Activated gamma-delta T cell treated with Interleukin-2 at 50 U/mL for 16 hours (primary cell): ENCODE data around the gene HSPA14.
"Not testable (repeated sequence)": the region's sequence is repeated elsewhere in the genome, so short reads cannot be mapped to it uniquely, and the experiment has no call there.

Experiments
- DNase-seq: peaks from one replicate; pipeline ENCODE4 v3.0.0-alpha.2; 2020

HSPA14 gene

GRCh38 chr10:14837757-14838581 lies at the start of gene HSPA14, which contains the start of the genes CDNF and MSANTD7:
TSS of gene HSPA14 (plus strand) at chr10:14838306. CDS start at chr10:14838403, 97 bp downstream.
TSS of gene CDNF (minus strand) at chr10:14838037. CDS start at chr10:14837946, 91 bp downstream.
TSS of gene MSANTD7 (plus strand) at chr10:14838306. CDS start at chr10:14842285, 3,979 bp downstream.
- peak; percentile 99 for DNase-seq

GRCh38 chr10:14798636-14799035 lies 39.5 kb upstream of the HSPA14 start:
- DNase-seq, result no peak

- DNase-seq, result no peak
These were observed 37.7 kb upstream of the HSPA14 start for GRCh38 chr10:14800397-14800796.

GRCh38 chr10:14801723-14802122 lies 36.4 kb upstream of the HSPA14 start:
- no peak for DNase-seq

- no peak for DNase-seq
These were observed 34.3 kb upstream of the HSPA14 start for GRCh38 chr10:14803827-14804226.

- no peak for DNase-seq
These were observed 31.8 kb upstream of the HSPA14 start for GRCh38 chr10:14806318-14806717.

- DNase-seq, result no peak
These were observed 26.8 kb upstream of the HSPA14 start for GRCh38 chr10:14810969-14811953.

- no peak for DNase-seq
These were observed 25.8 kb upstream of the HSPA14 start for GRCh38 chr10:14812271-14812670.

GRCh38 chr10:14815681-14816080 lies 22.4 kb upstream of the HSPA14 start:
- no peak for DNase-seq

GRCh38 chr10:14816717-14817116 lies 21.4 kb upstream of the HSPA14 start:
- not testable (repeated sequence) for DNase-seq

GRCh38 chr10:14820010-14820774 lies 17.9 kb upstream of the HSPA14 start:
- DNase-seq, result no peak

GRCh38 chr10:14820775-14821154 lies 17.3 kb upstream of the HSPA14 start:
- DNase-seq, result no peak

GRCh38 chr10:14821635-14822375 lies 16.3 kb upstream of the HSPA14 start:
- no peak for DNase-seq

- DNase-seq, result peak; percentile 31
These were observed 15.0 kb upstream of the HSPA14 start for GRCh38 chr10:14822879-14823755.

- no peak for DNase-seq
These were observed 14.1 kb upstream of the HSPA14 start for GRCh38 chr10:14823966-14824365.

- DNase-seq, result no peak
These were observed 11.9 kb upstream of the HSPA14 start for GRCh38 chr10:14826076-14826829.

- DNase-seq, result no peak
These were observed 5.0 kb upstream of the HSPA14 start for GRCh38 chr10:14833106-14833505.

- no peak for DNase-seq
These were observed 1.9 kb upstream of the HSPA14 start for GRCh38 chr10:14836208-14836607.

GRCh38 chr10:14837003-14837756 lies 926 bp upstream of the HSPA14 start:
- no peak for DNase-seq
